Omental fat pad (tissue), 4 donors: ENCODE data around the gene PRMT3. TPM values are rescaled to one million over a fixed set of nuclear protein-coding genes. Genes with fewer than 3 reads are reported as not detected.

Experiments
- ATAC-seq: fragments of 150-250 bp; one replicate; pipeline ENCODE4 v1.9.1; 2016; ENCODE audit warnings: mild to moderate bottlenecking, moderate library complexity; ENCODE audit not compliant: low FRiP score
- DNase-seq: peaks from one replicate; pipeline ENCODE4 v3.0.0-alpha.2; 2019; ENCODE audit warnings: low spot score
- total RNA-seq, 4 donors: library from RNA; depleted of rRNA; stranded (reverse); fragments of >200 nt; gene quantifications; one replicate each; pipeline ENCODE4 v1.1.0, GENCODE V29; 2016
- TF ChIP-seq, protein P1 (sequence below), 3 donors: fragments of 450-650 bp; IDR thresholded peaks; one replicate each; pipeline ENCODE4 v1.5.1; 2016 to 2017; ENCODE audit warnings: antibody characterized with exemption in 3 of 3, mild to moderate bottlenecking in 3 of 3, moderate library complexity in 2 of 3

Gene PRMT3
- 10 to 100 TPM; 13.8 to 21.0 (median 16.0) TPM for total RNA-seq

DNA sequence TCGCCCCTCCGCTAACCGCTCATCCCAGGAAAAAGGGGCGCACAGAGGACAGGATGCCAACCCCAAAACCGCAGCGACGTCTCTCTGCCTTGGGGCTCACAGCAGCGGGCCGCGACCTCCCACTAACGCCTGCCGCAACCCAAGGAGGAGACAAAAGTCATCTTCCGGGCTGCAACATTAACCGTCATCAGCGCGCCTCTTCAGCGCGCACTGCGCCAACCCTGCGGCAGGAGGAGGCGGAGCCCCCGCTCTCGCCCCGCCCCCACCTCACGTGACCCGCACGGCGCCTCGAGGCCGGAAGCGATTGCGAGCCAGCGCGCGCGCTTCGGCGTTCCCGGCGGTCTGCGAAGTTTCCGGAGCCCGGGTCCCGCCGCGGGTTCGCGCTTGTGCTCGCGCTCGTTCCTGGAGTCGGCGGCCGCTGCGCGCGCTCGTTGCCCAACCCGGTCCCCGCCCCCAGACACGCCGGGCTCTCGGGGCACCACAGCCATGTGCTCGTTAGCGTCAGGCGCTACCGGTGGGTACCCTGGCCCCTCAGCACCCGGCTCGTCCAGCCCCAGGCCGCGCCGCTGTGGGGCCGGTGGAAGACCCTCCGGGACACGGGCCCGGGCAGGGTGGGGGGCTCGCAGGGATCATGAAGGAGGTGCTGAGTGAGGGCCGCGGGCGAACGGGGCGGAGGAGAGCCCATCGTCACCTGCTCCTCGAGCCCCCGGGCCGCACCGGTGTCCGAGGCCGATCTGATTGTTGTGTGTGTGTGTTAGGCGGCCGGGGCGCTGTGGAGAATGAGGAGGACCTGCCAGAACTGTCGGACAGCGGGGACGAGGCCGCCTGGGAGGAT, at the start of gene PRMT3:
Gene PRMT3, plus strand, starts transcription at position 456 of the 835 bp plus-strand sequence. Its CDS starts 31 bp downstream, at position 487.
- ATAC-seq (peak; percentile 96), DNase-seq (peak; percentile 73)
- TF ChIP-seq, protein P1, sequence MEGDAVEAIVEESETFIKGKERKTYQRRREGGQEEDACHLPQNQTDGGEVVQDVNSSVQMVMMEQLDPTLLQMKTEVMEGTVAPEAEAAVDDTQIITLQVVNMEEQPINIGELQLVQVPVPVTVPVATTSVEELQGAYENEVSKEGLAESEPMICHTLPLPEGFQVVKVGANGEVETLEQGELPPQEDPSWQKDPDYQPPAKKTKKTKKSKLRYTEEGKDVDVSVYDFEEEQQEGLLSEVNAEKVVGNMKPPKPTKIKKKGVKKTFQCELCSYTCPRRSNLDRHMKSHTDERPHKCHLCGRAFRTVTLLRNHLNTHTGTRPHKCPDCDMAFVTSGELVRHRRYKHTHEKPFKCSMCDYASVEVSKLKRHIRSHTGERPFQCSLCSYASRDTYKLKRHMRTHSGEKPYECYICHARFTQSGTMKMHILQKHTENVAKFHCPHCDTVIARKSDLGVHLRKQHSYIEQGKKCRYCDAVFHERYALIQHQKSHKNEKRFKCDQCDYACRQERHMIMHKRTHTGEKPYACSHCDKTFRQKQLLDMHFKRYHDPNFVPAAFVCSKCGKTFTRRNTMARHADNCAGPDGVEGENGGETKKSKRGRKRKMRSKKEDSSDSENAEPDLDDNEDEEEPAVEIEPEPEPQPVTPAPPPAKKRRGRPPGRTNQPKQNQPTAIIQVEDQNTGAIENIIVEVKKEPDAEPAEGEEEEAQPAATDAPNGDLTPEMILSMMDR (IDR thresholded peaks at IDR 0.05): peak in 2 of 3 donors; percentile 69 to 99

DNA sequence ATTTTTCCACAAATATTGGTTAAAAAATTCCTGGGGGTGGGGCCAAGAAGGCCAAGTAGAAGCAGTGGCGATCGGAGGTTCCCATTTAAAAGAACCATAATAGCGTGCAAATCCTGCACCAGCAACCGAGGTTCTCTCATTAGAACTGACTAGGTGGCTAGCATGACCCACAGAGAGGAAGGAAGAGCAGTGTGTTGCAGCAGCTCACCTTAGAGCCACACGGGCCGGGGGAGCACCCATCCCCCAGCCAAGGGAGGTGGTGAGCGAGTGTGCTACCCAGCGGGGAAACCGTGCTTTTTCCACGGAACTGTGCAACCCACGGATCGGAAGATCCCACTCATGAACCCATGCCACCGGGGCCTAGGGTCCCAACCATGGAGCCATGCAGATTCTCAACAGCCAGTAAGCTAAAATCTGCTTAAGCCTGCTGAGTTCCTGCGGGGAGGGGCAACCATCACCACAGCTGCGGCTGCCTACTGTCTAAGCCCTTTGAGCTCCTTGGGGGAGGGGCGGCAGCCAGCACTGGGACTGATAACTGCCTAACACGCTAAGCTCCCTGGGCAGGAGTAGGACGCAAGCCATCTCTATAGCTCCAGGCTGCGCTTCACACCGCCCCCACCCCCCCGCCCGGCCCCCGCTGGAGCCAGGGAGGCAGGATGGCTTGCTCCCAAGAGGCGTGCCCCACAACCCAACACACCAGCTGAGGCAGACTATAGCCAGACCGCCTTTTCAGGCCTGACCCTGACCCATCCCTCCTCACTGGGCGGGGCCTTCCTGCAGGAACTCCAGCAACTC, 45.0 kb upstream of the PRMT3 start:
- no peak for DNase-seq
- ATAC-seq: no peak
- TF ChIP-seq, protein P1 (IDR thresholded peaks at IDR 0.05): no peak

DNA sequence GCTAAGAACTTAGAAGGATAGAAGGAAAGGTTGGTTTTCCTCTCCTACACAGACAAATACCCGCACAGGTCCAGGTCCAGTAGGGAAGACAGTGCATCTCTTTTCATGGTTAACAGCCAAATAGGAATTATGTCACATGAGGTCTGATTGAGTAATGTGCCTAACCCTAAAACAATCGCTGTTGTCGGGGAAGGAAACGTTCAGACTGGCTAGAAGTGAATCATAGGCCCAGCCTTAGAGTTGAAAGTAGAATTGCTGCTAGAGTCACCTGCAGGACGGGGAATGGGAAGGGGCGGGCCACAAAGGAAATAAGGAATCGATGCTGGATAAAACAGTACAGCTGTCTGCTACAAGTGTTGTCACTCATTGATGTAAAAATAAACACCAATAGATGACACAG, 36.4 kb upstream of the PRMT3 start:
- TF ChIP-seq, protein P1 (IDR thresholded peaks at IDR 0.05): no peak
- no peak for DNase-seq
- ATAC-seq: no peak

DNA sequence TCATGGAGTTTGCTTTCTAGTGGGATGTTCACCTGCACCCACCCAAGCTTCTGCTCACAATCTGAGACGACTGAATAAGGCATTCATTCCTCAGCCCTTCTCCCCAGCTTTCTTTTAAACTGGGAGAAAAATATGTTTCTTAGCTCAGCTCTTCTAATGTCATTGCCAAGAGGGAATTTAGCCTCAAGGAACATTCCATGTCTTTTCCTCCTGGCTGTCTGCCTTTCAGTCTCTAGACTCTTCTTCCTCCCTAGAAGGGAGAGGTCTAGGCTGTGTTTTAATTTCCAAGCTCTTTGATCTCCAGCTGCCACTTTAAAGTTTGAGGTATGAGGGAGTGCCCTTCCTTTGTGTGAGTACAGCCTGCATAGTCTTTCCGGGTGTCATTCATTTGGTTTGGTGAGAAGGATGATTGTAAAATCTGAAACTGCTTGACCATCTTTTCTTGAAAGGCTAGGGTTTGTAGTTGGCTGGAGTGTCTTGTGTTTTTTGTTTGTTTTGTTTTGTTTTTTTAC, 35.7 kb upstream of the PRMT3 start:
- no peak for DNase-seq
- ATAC-seq: no peak
- TF ChIP-seq, protein P1 (IDR thresholded peaks at IDR 0.05): no peak

DNA sequence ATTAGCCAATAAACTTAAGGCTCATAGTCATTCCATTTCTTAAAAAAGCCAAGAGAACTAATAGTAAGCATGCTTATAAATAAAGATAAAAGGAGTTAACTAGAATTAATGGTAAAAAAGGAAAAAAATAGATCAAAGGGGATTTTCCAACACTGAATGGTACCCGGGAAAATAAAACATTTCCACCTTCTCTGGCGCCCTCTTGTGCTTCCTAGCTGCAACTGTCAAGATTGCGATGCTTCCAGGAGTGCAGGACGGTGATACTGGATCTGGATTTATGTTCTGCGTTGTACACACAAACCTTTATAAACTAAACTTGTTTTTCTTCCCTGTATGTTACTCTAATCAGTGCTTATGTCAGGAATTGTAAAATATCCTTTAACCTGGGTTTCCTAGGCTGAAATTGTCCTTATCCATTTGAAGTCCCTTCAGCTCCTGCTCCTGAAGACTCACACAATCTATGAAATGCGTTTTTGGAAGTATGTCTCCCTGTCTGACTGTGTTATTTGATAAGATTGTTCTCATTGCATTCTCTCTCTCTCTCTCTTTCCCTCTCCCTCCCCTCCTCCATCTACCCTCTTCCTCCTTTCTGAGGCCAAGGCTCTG, 33.6 kb upstream of the PRMT3 start:
- no peak for ATAC-seq
- no peak for DNase-seq

More for the DNA sequence above, 33.6 kb upstream of the PRMT3 start:
- TF ChIP-seq, protein P1 (IDR thresholded peaks at IDR 0.05): no peak
